ENCODE measurements around the gene LPAR2.

- TF ChIP-seq FOXM1 (IDR thresholded peaks at IDR 0.05; ENCODE audit: low read depth) (no peak), ELF1 (IDR thresholded peaks at IDR 0.05) (no peak), CTCF (IDR thresholded peaks at IDR 0.05) (no peak), SMC3 (IDR thresholded peaks at IDR 0.05; ENCODE audit: low read depth, low read length) (no peak), TCF12 (IDR thresholded peaks at IDR 0.05) (no peak), CHD2 (IDR thresholded peaks at IDR 0.05; ENCODE audit: low read length, partially characterized antibody) (no peak), POLR2AphosphoS5 (IDR thresholded peaks at IDR 0.05; ENCODE audit: low read depth, low read length) (no peak), JUND (IDR thresholded peaks at IDR 0.05) (no peak), YY1 (IDR thresholded peaks at IDR 0.05; ENCODE audit: low read depth) (no peak), TEAD4 (IDR thresholded peaks at IDR 0.05; ENCODE audit: borderline replicate concordance, insufficient read depth) (no peak)
These were observed 42.1 kb upstream of the LPAR2 start for GRCh38 chr19:19670070-19670551.
